GM23338 (cell line): Measurements from ENCODE around the gene CEP131. TPM values are rescaled to one million over a fixed set of nuclear protein-coding genes. Genes with fewer than 3 reads are reported as not detected.

ENCODE experiments used
- ATAC-seq: fragments of 200-7000 bp; cut with Tn5 transposase; 3 replicates; pipeline ENCODE4 v1.9.1; 2020
- DNase-seq: peaks from one replicate; pipeline ENCODE4 v3.0.0-alpha.2; 2015; ENCODE audit warnings: low spot score
- H2AFZ ChIP-seq: fragments of 200-600 bp; sonication (generic); 2 replicates; pipeline ENCODE4 v1.8.0; 2016; ENCODE audit warnings: antibody characterized with exemption, mild to moderate bottlenecking, moderate library complexity
- H3F3A ChIP-seq: fragments of 200-600 bp; sonication (generic); replicated peaks from 2 replicates; pipeline ENCODE4 v1.8.0; 2017; ENCODE audit warnings: antibody characterized with exemption, mixed run types, low read depth
- H3K27ac ChIP-seq: fragments of 200-600 bp; sonication (generic); 2 replicates; pipeline ENCODE4 v1.6.1; 2016; ENCODE audit warnings: low read depth
- H3K27me3 ChIP-seq: fragments of 200-600 bp; sonication (generic); 2 replicates; pipeline ENCODE4 v1.8.0; 2016; ENCODE audit warnings: mild to moderate bottlenecking, mixed run types, moderate library complexity; ENCODE audit not compliant: insufficient read depth
- H3K36me3 ChIP-seq: fragments of 200-600 bp; sonication (generic); 2 replicates; pipeline ENCODE4 v1.8.0; 2016; ENCODE audit warnings: mild to moderate bottlenecking; ENCODE audit not compliant: insufficient read depth
- H3K4me1 ChIP-seq: fragments of 200-600 bp; sonication (generic); 2 replicates; pipeline ENCODE4 v1.8.0; 2016; ENCODE audit warnings: mild to moderate bottlenecking, moderate library complexity; ENCODE audit not compliant: insufficient read depth
- H3K4me2 ChIP-seq: fragments of 200-600 bp; sonication (generic); 2 replicates; pipeline ENCODE4 v1.7.1; 2017; ENCODE audit warnings: mixed run types
- H3K4me3 ChIP-seq: fragments of 200-600 bp; sonication (generic); 2 replicates; pipeline ENCODE4 v1.6.1; 2016; ENCODE audit warnings: mixed run types
- H3K79me2 ChIP-seq: fragments of 200-600 bp; sonication (generic); replicated peaks from 2 replicates; pipeline ENCODE4 v1.8.0; 2017; ENCODE audit warnings: mild to moderate bottlenecking; ENCODE audit not compliant: insufficient read depth
- H3K9me2 ChIP-seq: fragments of 200-600 bp; sonication (generic); 2 replicates; pipeline ENCODE4 v1.8.0; 2017; ENCODE audit not compliant: insufficient read depth
- H4K20me1 ChIP-seq: fragments of 200-600 bp; sonication (generic); replicated peaks from 2 replicates; pipeline ENCODE4 v1.8.0; 2017; ENCODE audit warnings: mild to moderate bottlenecking; ENCODE audit not compliant: insufficient read depth
- H3K27ac Mint-ChIP-seq: 2 replicates; pipeline ENCODE4 v1.8.0; 2020; ENCODE audit warnings: inconsistent platforms, mild to moderate bottlenecking, moderate library complexity, mixed read lengths
- H3K27me3 Mint-ChIP-seq: 3 replicates; pipeline ENCODE4 v1.8.0; 2022; ENCODE audit warnings: low read depth, mild to moderate bottlenecking, moderate library complexity, mixed read lengths, inconsistent platforms; ENCODE audit not compliant: insufficient read depth, poor library complexity
- H3K36me3 Mint-ChIP-seq: 3 replicates; pipeline ENCODE4 v1.8.0; 2021; ENCODE audit warnings: low read depth, mild to moderate bottlenecking, inconsistent platforms, moderate library complexity, mixed read lengths
- H3K4me1 Mint-ChIP-seq: 3 replicates; pipeline ENCODE4 v1.8.0; 2020; ENCODE audit warnings: mild to moderate bottlenecking, inconsistent platforms, mixed read lengths
- H3K4me3 Mint-ChIP-seq: 3 replicates; pipeline ENCODE4 v1.8.0; 2021; ENCODE audit warnings: moderate library complexity, mild to moderate bottlenecking, inconsistent platforms, mixed read lengths
- H3K9me3 Mint-ChIP-seq: 3 replicates; pipeline ENCODE4 v1.8.0; 2020; ENCODE audit warnings: moderate library complexity, mild to moderate bottlenecking, inconsistent platforms, mixed read lengths
- CREB1 ChIP-seq: fragments of 250-450 bp; sonication (Bioruptor Pico); IDR thresholded peaks from 2 replicates; pipeline ENCODE4 v1.5.0; 2020; ENCODE audit warnings: low read depth, mild to moderate bottlenecking, moderate library complexity
- CTCF ChIP-seq, 2 experiments: fragments of 200-600 bp in 1 of 2; sonication (generic) in 1 of 2; conservative IDR thresholded peaks; 2 replicates each; pipeline versions ENCODE4 v1.5.1 to v1.6.1; 2016 to 2017; ENCODE audit warnings: antibody characterized with exemption in 2 of 2, low read depth in 2 of 2, mild to moderate bottlenecking in 2 of 2, moderate library complexity in 1 of 2
- EZH2 ChIP-seq: fragments of 200-600 bp; sonication (generic); IDR thresholded peaks from one replicate; pipeline ENCODE4 v1.8.0; 2017; ENCODE audit warnings: antibody characterized with exemption, mild to moderate bottlenecking, low read depth; ENCODE audit not compliant: unreplicated experiment
- EZH2phosphoT487 ChIP-seq: fragments of 200-600 bp; sonication (generic); IDR thresholded peaks from one replicate; pipeline ENCODE4 v1.8.1; 2018; ENCODE audit warnings: antibody characterized with exemption; ENCODE audit not compliant: unreplicated experiment
- JUNB ChIP-seq: IDR thresholded peaks from one replicate; pipeline ENCODE4 v1.6.1; 2016; ENCODE audit warnings: antibody characterized with exemption; ENCODE audit not compliant: unreplicated experiment
- NANOG ChIP-seq: IDR thresholded peaks from 2 replicates; pipeline ENCODE4 v1.6.1; 2016; ENCODE audit warnings: antibody characterized with exemption, borderline replicate concordance
- POLR2AphosphoS5 ChIP-seq: IDR thresholded peaks from 2 replicates; pipeline ENCODE4 v1.6.1; 2016; ENCODE audit warnings: antibody characterized with exemption, low read depth
- REST ChIP-seq: IDR thresholded peaks from one replicate; pipeline ENCODE4 v1.6.1; 2018; ENCODE audit warnings: antibody characterized with exemption; ENCODE audit not compliant: unreplicated experiment
- STAT1 ChIP-seq: IDR thresholded peaks from one replicate; pipeline ENCODE4 v1.6.1; 2016; ENCODE audit warnings: antibody characterized with exemption; ENCODE audit not compliant: unreplicated experiment
- ZNF114 ChIP-seq: fragments of 250-450 bp; sonication (Bioruptor Pico); IDR thresholded peaks from 2 replicates; pipeline ENCODE4 v1.5.0; 2020; ENCODE audit warnings: mild to moderate bottlenecking, moderate library complexity
- ZNF331 ChIP-seq: fragments of 250-450 bp; sonication (Bioruptor Pico); IDR thresholded peaks from 2 replicates; pipeline ENCODE4 v1.5.0; 2020; ENCODE audit warnings: low read depth, mild to moderate bottlenecking, moderate library complexity
- polyA plus RNA-seq: library from polyadenylated mRNA; unstranded; fragments of >200 nt; fragmentation: Nextera tagmentation; extraction: Ambion mirVana; gene quantifications from 2 replicates; pipeline ENCODE4 v1.2.1, GENCODE V29; 2016
- total RNA-seq: library from RNA; depleted of rRNA; stranded (reverse); fragments of >200 nt; shearing (Covaris generic); gene quantifications from 2 replicates; pipeline ENCODE4 v1.2.3, GENCODE V29; 2014
- TF ChIP-seq, protein P1 (sequence below): fragments of 250-450 bp; sonication (Bioruptor Pico); IDR thresholded peaks from 2 replicates; pipeline ENCODE4 v1.5.0; 2020; ENCODE audit warnings: mild to moderate bottlenecking, moderate library complexity
- TF ChIP-seq, protein P2 (sequence below): IDR thresholded peaks from 2 replicates; pipeline ENCODE4 v1.6.1; 2016; ENCODE audit warnings: antibody characterized with exemption

Gene CEP131
- total and polyA plus RNA-seq, 2 experiments from 2014 or later = 26.8 to 35.5 TPM

DNA sequence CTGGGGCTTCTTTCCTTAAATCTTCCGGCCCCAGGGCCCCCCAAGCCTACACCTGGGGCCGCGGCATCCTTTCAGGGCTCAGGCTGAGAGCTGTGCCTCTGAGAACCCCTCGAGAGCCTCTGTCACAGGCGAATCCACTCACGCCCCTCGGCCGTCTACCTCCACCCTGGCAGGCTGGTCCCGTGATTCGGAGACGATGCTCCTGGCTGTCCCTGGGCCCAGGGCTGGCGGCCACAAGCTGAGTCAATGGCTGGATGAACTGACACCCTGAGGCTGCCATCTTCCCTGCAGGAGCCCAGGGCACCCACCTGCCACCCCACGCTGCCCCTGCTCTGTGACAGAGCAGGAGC is 11.7 kb upstream of the CEP131 start:
- Histone ChIP-seq H2AFZ (no peak overlapping the region), H3F3A (no peaks in the 10 kb centered on the region), H3K4me3 (no peak overlapping the region), H3K4me1 (no peaks in the 10 kb centered on the region), H3K27ac (no peak overlapping the region), H3K27me3 (no peaks in the 10 kb centered on the region), H3K4me2 (no peak overlapping the region), H4K20me1 (no peaks in the 10 kb centered on the region), H3K79me2 (peaks cover 1% of the 10 kb centered on the region), H3K36me3 (no peaks in the 10 kb centered on the region), H3K9me2 (no peaks in the 10 kb centered on the region)
- Mint-ChIP-seq H3K9me3 (no peaks in the 10 kb centered on the region), H3K4me1 (peaks cover 5% of the 10 kb centered on the region), H3K27me3 (peaks cover 6% of the 10 kb centered on the region), H3K27ac (no peak overlapping the region), H3K36me3 (peaks cover 15% of the 10 kb centered on the region), H3K4me3 (no peak overlapping the region)
- DNase-seq (no peak), ATAC-seq (no peak)
- TF ChIP-seq ZNF114 = no peak
- TF ChIP-seq REST = no peak
- TF ChIP-seq POLR2AphosphoS5 = no peak
- no peak for TF ChIP-seq CREB1 (CRISPR knock-in tag)
- no peak for TF ChIP-seq NANOG
- no peak for TF ChIP-seq EZH2phosphoT487
- TF ChIP-seq EZH2 = no peak
- TF ChIP-seq STAT1 = no peak
- TF ChIP-seq, protein P1, sequence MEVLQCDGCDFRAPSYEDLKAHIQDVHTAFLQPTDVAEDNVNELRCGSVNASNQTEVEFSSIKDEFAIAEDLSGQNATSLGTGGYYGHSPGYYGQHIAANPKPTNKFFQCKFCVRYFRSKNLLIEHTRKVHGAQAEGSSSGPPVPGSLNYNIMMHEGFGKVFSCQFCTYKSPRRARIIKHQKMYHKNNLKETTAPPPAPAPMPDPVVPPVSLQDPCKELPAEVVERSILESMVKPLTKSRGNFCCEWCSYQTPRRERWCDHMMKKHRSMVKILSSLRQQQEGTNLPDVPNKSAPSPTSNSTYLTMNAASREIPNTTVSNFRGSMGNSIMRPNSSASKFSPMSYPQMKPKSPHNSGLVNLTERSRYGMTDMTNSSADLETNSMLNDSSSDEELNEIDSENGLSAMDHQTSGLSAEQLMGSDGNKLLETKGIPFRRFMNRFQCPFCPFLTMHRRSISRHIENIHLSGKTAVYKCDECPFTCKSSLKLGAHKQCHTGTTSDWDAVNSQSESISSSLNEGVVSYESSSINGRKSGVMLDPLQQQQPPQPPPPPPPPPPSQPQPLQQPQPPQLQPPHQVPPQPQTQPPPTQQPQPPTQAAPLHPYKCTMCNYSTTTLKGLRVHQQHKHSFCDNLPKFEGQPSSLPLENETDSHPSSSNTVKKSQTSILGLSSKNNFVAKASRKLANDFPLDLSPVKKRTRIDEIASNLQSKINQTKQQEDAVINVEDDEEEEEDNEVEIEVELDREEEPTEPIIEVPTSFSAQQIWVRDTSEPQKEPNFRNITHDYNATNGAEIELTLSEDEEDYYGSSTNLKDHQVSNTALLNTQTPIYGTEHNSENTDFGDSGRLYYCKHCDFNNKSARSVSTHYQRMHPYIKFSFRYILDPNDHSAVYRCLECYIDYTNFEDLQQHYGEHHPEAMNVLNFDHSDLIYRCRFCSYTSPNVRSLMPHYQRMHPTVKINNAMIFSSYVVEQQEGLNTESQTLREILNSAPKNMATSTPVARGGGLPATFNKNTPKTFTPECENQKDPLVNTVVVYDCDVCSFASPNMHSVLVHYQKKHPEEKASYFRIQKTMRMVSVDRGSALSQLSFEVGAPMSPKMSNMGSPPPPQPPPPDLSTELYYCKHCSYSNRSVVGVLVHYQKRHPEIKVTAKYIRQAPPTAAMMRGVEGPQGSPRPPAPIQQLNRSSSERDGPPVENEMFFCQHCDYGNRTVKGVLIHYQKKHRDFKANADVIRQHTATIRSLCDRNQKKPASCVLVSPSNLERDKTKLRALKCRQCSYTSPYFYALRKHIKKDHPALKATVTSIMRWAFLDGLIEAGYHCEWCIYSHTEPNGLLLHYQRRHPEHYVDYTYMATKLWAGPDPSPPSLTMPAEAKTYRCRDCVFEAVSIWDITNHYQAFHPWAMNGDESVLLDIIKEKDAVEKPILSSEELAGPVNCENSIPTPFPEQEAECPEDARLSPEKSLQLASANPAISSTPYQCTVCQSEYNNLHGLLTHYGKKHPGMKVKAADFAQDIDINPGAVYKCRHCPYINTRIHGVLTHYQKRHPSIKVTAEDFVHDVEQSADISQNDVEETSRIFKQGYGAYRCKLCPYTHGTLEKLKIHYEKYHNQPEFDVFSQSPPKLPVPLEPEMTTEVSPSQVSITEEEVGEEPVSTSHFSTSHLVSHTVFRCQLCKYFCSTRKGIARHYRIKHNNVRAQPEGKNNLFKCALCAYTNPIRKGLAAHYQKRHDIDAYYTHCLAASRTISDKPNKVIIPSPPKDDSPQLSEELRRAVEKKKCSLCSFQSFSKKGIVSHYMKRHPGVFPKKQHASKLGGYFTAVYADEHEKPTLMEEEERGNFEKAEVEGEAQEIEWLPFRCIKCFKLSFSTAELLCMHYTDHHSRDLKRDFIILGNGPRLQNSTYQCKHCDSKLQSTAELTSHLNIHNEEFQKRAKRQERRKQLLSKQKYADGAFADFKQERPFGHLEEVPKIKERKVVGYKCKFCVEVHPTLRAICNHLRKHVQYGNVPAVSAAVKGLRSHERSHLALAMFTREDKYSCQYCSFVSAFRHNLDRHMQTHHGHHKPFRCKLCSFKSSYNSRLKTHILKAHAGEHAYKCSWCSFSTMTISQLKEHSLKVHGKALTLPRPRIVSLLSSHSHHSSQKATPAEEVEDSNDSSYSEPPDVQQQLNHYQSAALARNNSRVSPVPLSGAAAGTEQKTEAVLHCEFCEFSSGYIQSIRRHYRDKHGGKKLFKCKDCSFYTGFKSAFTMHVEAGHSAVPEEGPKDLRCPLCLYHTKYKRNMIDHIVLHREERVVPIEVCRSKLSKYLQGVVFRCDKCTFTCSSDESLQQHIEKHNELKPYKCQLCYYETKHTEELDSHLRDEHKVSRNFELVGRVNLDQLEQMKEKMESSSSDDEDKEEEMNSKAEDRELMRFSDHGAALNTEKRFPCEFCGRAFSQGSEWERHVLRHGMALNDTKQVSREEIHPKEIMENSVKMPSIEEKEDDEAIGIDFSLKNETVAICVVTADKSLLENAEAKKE = no peak
- TF ChIP-seq, protein P2, sequence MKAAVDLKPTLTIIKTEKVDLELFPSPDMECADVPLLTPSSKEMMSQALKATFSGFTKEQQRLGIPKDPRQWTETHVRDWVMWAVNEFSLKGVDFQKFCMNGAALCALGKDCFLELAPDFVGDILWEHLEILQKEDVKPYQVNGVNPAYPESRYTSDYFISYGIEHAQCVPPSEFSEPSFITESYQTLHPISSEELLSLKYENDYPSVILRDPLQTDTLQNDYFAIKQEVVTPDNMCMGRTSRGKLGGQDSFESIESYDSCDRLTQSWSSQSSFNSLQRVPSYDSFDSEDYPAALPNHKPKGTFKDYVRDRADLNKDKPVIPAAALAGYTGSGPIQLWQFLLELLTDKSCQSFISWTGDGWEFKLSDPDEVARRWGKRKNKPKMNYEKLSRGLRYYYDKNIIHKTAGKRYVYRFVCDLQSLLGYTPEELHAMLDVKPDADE = no peak
- no peak for TF ChIP-seq JUNB
- no peak for TF ChIP-seq ZNF331 (CRISPR knock-in tag)
- no peak for TF ChIP-seq CTCF (conservative IDR thresholded peaks at IDR 0.05; ENCODE audit: low read depth in 2 of 2)
